ENCODE results near the gene MAP4K2. TPM values are rescaled to one million over a fixed set of nuclear protein-coding genes. Genes with fewer than 3 reads are reported as not detected.

MAP4K2 gene
- total and polyA plus RNA-seq, 2 of the 13 experiments (the other 11 are each of a cell fraction or from before 2014, with no cell fraction given), result 8.3 to 17.6 TPM

DNA sequence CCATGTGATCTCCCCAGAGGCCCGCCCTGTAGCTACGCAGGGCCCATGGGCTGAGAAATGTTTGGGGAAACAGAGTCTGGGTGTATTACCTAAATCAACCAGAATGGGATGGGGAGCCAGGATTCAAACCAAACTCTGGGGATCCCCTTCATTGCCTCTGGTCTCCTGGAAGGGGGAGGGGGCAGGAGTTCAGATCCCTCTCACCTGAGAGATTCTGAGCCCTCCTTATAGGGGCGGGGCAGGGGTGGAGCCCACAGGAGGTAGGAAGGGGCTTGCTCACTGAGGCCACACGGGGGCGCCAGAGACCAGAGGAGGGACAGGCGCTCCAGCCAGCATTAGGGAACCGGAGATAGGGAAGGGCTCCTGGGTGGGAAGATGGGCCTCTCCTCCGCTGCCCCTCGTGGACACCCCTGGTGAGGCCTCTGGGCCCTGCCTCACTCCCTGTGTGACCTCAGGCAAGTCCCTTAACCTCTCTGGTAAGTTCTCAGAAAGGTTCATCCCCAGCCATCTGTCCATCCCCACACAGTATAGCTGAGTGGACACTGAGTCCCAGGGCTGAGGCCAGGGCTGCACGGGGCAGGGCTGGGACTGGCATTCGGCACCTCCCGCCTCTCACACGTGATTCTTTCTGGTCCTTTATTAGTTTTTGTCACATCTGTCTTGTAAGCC, 44.1 kb upstream of the MAP4K2 start (continued):
- TF ChIP-seq, protein P1, sequence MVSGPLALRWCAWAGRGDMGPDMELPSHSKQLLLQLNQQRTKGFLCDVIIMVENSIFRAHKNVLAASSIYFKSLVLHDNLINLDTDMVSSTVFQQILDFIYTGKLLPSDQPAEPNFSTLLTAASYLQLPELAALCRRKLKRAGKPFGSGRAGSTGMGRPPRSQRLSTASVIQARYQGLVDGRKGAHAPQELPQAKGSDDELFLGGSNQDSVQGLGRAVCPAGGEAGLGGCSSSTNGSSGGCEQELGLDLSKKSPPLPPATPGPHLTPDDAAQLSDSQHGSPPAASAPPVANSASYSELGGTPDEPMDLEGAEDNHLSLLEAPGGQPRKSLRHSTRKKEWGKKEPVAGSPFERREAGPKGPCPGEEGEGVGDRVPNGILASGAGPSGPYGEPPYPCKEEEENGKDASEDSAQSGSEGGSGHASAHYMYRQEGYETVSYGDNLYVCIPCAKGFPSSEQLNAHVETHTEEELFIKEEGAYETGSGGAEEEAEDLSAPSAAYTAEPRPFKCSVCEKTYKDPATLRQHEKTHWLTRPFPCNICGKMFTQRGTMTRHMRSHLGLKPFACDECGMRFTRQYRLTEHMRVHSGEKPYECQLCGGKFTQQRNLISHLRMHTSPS (CRISPR knock-in tag; IDR thresholded peaks at IDR 0.05; ENCODE audit: low read depth), result 0 out of 2 replicates have a peak, but pooled peaks have one; percentile 52
- TF ChIP-seq TARDBP (CRISPR knock-in tag; IDR thresholded peaks at IDR 0.05), result no peak
- TF ChIP-seq, protein P2, sequence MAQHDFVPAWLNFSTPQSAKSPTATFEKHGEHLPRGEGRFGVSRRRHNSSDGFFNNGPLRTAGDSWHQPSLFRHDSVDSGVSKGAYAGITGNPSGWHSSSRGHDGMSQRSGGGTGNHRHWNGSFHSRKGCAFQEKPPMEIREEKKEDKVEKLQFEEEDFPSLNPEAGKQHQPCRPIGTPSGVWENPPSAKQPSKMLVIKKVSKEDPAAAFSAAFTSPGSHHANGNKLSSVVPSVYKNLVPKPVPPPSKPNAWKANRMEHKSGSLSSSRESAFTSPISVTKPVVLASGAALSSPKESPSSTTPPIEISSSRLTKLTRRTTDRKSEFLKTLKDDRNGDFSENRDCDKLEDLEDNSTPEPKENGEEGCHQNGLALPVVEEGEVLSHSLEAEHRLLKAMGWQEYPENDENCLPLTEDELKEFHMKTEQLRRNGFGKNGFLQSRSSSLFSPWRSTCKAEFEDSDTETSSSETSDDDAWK (CRISPR knock-in tag; IDR thresholded peaks at IDR 0.05), result no peak
- no peak for TF ChIP-seq ZNF75D (CRISPR knock-in tag; IDR thresholded peaks at IDR 0.05; ENCODE audit: borderline replicate concordance)
- no peak for TF ChIP-seq MATR3 (CRISPR knock-in tag; IDR thresholded peaks at IDR 0.05)
- TF ChIP-seq NFIB (CRISPR knock-in tag; IDR thresholded peaks at IDR 0.05; ENCODE audit: borderline replicate concordance), result no peak
- TF ChIP-seq, protein P3, sequence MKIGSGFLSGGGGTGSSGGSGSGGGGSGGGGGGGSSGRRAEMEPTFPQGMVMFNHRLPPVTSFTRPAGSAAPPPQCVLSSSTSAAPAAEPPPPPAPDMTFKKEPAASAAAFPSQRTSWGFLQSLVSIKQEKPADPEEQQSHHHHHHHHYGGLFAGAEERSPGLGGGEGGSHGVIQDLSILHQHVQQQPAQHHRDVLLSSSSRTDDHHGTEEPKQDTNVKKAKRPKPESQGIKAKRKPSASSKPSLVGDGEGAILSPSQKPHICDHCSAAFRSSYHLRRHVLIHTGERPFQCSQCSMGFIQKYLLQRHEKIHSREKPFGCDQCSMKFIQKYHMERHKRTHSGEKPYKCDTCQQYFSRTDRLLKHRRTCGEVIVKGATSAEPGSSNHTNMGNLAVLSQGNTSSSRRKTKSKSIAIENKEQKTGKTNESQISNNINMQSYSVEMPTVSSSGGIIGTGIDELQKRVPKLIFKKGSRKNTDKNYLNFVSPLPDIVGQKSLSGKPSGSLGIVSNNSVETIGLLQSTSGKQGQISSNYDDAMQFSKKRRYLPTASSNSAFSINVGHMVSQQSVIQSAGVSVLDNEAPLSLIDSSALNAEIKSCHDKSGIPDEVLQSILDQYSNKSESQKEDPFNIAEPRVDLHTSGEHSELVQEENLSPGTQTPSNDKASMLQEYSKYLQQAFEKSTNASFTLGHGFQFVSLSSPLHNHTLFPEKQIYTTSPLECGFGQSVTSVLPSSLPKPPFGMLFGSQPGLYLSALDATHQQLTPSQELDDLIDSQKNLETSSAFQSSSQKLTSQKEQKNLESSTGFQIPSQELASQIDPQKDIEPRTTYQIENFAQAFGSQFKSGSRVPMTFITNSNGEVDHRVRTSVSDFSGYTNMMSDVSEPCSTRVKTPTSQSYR (CRISPR knock-in tag; IDR thresholded peaks at IDR 0.05; ENCODE audit: borderline replicate concordance), result peak; percentile 33; the same call in 1 of the 2 replicates
- peak; percentile 66 for TF ChIP-seq ETV5 (CRISPR knock-in tag; IDR thresholded peaks at IDR 0.05; ENCODE audit: borderline replicate concordance)
- no peak for TF ChIP-seq ZNF10 (CRISPR knock-in tag; IDR thresholded peaks at IDR 0.05; ENCODE audit: borderline replicate concordance, low read depth)
- TF ChIP-seq, protein P4, sequence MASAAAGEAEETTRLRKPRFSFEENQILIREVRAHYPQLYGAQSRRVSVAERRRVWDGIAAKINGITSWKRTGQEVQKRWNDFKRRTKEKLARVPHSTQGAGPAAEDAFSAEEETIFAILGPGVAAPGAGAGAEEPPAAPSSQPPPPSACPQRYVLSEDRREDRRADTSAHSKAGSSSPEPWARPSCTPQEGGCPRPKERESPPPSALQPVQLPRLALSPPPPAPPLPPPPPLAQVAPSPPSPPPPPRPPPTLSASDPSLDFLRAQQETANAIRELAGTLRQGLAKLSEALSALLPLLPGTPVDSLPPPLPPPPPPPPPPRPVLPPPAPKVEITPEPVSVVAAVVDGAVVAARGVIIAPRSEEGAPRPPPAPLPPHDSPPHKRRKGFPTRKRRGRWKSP (CRISPR knock-in tag; IDR thresholded peaks at IDR 0.05), result no peak
- no peak for TF ChIP-seq SP2 (CRISPR knock-in tag; IDR thresholded peaks at IDR 0.05)
- TF ChIP-seq, protein P5, sequence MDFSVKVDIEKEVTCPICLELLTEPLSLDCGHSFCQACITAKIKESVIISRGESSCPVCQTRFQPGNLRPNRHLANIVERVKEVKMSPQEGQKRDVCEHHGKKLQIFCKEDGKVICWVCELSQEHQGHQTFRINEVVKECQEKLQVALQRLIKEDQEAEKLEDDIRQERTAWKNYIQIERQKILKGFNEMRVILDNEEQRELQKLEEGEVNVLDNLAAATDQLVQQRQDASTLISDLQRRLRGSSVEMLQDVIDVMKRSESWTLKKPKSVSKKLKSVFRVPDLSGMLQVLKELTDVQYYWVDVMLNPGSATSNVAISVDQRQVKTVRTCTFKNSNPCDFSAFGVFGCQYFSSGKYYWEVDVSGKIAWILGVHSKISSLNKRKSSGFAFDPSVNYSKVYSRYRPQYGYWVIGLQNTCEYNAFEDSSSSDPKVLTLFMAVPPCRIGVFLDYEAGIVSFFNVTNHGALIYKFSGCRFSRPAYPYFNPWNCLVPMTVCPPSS (IDR thresholded peaks at IDR 0.05), result no peak
- 0 out of 2 replicates have a peak, but pooled peaks have one; percentile 30 for TF ChIP-seq ZNF230 (CRISPR knock-in tag; IDR thresholded peaks at IDR 0.05)
- no peak for TF ChIP-seq ZNF24 (IDR thresholded peaks at IDR 0.05)
- TF ChIP-seq KMT2A (CRISPR knock-in tag; IDR thresholded peaks at IDR 0.05), result no peak
- TF ChIP-seq SYNCRIP (IDR thresholded peaks at IDR 0.05; ENCODE audit: insufficient read depth, low read depth, low read length), result no peak
- no peak for TF ChIP-seq ATF7-NPFF (CRISPR knock-in tag; IDR thresholded peaks at IDR 0.05; ENCODE audit: low read depth)
- TF ChIP-seq FOXO1 (CRISPR knock-in tag; IDR thresholded peaks at IDR 0.05), result no peak
- no peak for TF ChIP-seq NKX3-1 (CRISPR knock-in tag; IDR thresholded peaks at IDR 0.05)
- TF ChIP-seq, protein P6, sequence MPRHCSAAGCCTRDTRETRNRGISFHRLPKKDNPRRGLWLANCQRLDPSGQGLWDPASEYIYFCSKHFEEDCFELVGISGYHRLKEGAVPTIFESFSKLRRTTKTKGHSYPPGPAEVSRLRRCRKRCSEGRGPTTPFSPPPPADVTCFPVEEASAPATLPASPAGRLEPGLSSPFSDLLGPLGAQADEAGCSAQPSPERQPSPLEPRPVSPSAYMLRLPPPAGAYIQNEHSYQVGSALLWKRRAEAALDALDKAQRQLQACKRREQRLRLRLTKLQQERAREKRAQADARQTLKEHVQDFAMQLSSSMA (CRISPR knock-in tag; IDR thresholded peaks at IDR 0.05), result no peak
- TF ChIP-seq REL (CRISPR knock-in tag; conservative IDR thresholded peaks at IDR 0.05), result no peak
